ENCODE data around the gene MRPS27. TPM values are rescaled to one million over a fixed set of nuclear protein-coding genes. Genes with fewer than 3 reads are reported as not detected.
"Not testable (repeated sequence)": the region's sequence is repeated elsewhere in the genome, so short reads cannot be mapped to it uniquely, and the experiment has no call there.

The MRPS27 gene
- total RNA-seq, 4 donors from 2014 or later = 48.6 to 57.9 (median 55.1) TPM

GRCh38 chr5:72326306-72326649 is 6.2 kb upstream of the MRPS27 start:
- H3K36me3 ChIP-seq = peaks cover 0 to 78% of the 10 kb centered on the region in 2 donors
- peaks cover 0 to 9% (median 0%) of the 10 kb centered on the region in 3 donors for H3K4me1 ChIP-seq
- no peak for TF ChIP-seq POLR2AphosphoS5 (IDR thresholded peaks at IDR 0.05)
- no peak for TF ChIP-seq CTCF (IDR thresholded peaks at IDR 0.05)
- no peak for TF ChIP-seq EP300 (IDR thresholded peaks at IDR 0.05)
- no peak for TF ChIP-seq POLR2A (IDR thresholded peaks at IDR 0.05)
- no peak overlapping the region for H3K4me3 ChIP-seq
- no peak overlapping the region for H3K27ac ChIP-seq
- no peaks in the 10 kb centered on the region for H3K9me3 ChIP-seq
- WGBS, 2 donors (ENCODE audit: low coverage in 1 of 2) = 50% methylated on average over 2 of the region's 2 CpGs; no CpG with 5 or more reads in 1 of the 2 donors
- H3K27me3 ChIP-seq = no peaks in the 10 kb centered on the region
- no peak for ATAC-seq

- Histone ChIP-seq H3K4me3 (no peak overlapping the region), H3K27me3 (no peaks in the 10 kb centered on the region), H3K27ac (no peak overlapping the region), H3K9me3 (no peaks in the 10 kb centered on the region), H3K4me1 (peaks cover 0 to 14% (median 4%) of the 10 kb centered on the region in 3 donors), H3K36me3 (peaks cover 0 to 72% of the 10 kb centered on the region in 2 donors)
- no peak for TF ChIP-seq POLR2A (IDR thresholded peaks at IDR 0.05)
- TF ChIP-seq EP300 (IDR thresholded peaks at IDR 0.05) = no peak
- TF ChIP-seq CTCF (IDR thresholded peaks at IDR 0.05) = no peak
- no peak for TF ChIP-seq POLR2AphosphoS5 (IDR thresholded peaks at IDR 0.05)
- WGBS, 2 donors (ENCODE audit: low coverage in 1 of 2) = 54 to 68% methylated on average over 2 to 4 of the region's 4 CpGs
- no peak for ATAC-seq
Measured at GRCh38 chr5:72325566-72326305, 5.7 kb upstream of the MRPS27 start.

- 85 to 90% methylated on average over 5 of the region's 5 CpGs for WGBS, 2 donors (ENCODE audit: low coverage in 1 of 2)
- TF ChIP-seq POLR2AphosphoS5 (IDR thresholded peaks at IDR 0.05) = no peak
- no peak for TF ChIP-seq POLR2A (IDR thresholded peaks at IDR 0.05)
- TF ChIP-seq EP300 (IDR thresholded peaks at IDR 0.05) = no peak
- no peak for TF ChIP-seq CTCF (IDR thresholded peaks at IDR 0.05)
- Histone ChIP-seq H3K36me3 (peaks cover 0 to 59% of the 10 kb centered on the region in 2 donors), H3K4me1 (peaks cover 0 to 20% (median 5%) of the 10 kb centered on the region in 3 donors), H3K9me3 (no peaks in the 10 kb centered on the region), H3K27me3 (no peaks in the 10 kb centered on the region), H3K4me3 (no peak overlapping the region), H3K27ac (no peak overlapping the region)
- ATAC-seq = no peak
Measured at GRCh38 chr5:72324189-72324825, 4.3 kb upstream of the MRPS27 start.

GRCh38 chr5:72319435-72319975 is 535 bp downstream of the MRPS27 start:
- not testable (repeated sequence) for H3K9me3 ChIP-seq, ATAC-seq, H3K27me3 ChIP-seq
- 2 to 5% methylated on average over 19 to 22 of the region's 28 CpGs for WGBS, 2 donors (ENCODE audit: low coverage in 1 of 2)
- peaks cover 0 to 29% of the 10 kb centered on the region in 2 donors for H3K36me3 ChIP-seq
- H3K27ac ChIP-seq = peak overlapping the region; percentile 40 to 86 (median 86)
- peak overlapping the region; percentile 83 to 92 for H3K4me3 ChIP-seq
- H3K4me1 ChIP-seq = peaks cover 2 to 44% (median 5%) of the 10 kb centered on the region in 3 donors

GRCh38 chr5:72314571-72315172 is 5.4 kb downstream of the MRPS27 start:
- H3K4me3 ChIP-seq = no peak overlapping the region
- H3K36me3 ChIP-seq = peaks cover 0 to 50% of the 10 kb centered on the region in 2 donors
- TF ChIP-seq CTCF (IDR thresholded peaks at IDR 0.05) (peak in 2 of 4 experiments; percentile 25 to 38), EP300 (IDR thresholded peaks at IDR 0.05) (no peak), POLR2AphosphoS5 (IDR thresholded peaks at IDR 0.05) (no peak), POLR2A (IDR thresholded peaks at IDR 0.05) (no peak)
- WGBS, 2 donors (ENCODE audit: low coverage in 1 of 2) = 74 to 100% methylated on average over 2 to 3 of the region's 3 CpGs
- H3K4me1 ChIP-seq = peaks cover 0 to 39% (median 3%) of the 10 kb centered on the region in 3 donors
- no peaks in the 10 kb centered on the region for H3K9me3 ChIP-seq
- no peak for ATAC-seq
- no peaks in the 10 kb centered on the region for H3K27me3 ChIP-seq
- peak overlapping the region in 2 of 4 donors; percentile 28 to 41 for H3K27ac ChIP-seq
